Measurements from ENCODE around the gene DDX3X.

Gene DDX3X

GRCh38 chrX:41327341-41327740, 6.6 kb upstream of the DDX3X start:
- Histone ChIP-seq H3K27me3 (ENCODE audit: control insufficient read depth, insufficient read depth, low read length) (no peaks in the 10 kb centered on the region), H3K36me3 (ENCODE audit: control insufficient read depth, insufficient read depth, low read length) (no peaks in the 10 kb centered on the region), H3K27ac (ENCODE audit: low read depth, low read length) (no peak overlapping the region), H3K9me3 (ENCODE audit: control insufficient read depth, insufficient read depth, low read depth, low read length) (peaks cover 3% of the 10 kb centered on the region; the same call in 1 of the 2 replicates), H3K4me3 (ENCODE audit: low read depth, low read length) (no peak overlapping the region), H3K4me1 (ENCODE audit: control insufficient read depth, insufficient read depth, low read length) (peaks cover 18% of the 10 kb centered on the region), H3K9ac (ENCODE audit: low read length) (no peak overlapping the region)

GRCh38 chrX:41329101-41329500, 4.9 kb upstream of the DDX3X start:
- H3K36me3 ChIP-seq (ENCODE audit: control insufficient read depth, insufficient read depth, low read length), result no peaks in the 10 kb centered on the region
- H3K9ac ChIP-seq (ENCODE audit: low read length), result no peak overlapping the region
- H3K4me3 ChIP-seq (ENCODE audit: low read depth, low read length), result no peak overlapping the region
- H3K4me1 ChIP-seq (ENCODE audit: control insufficient read depth, insufficient read depth, low read length), result peaks cover 18% of the 10 kb centered on the region
- H3K27ac ChIP-seq (ENCODE audit: low read depth, low read length), result no peak overlapping the region
- H3K27me3 ChIP-seq (ENCODE audit: control insufficient read depth, insufficient read depth, low read length), result no peaks in the 10 kb centered on the region
- peaks cover 2% of the 10 kb centered on the region; the same call in 1 of the 2 replicates for H3K9me3 ChIP-seq (ENCODE audit: control insufficient read depth, insufficient read depth, low read depth, low read length)

GRCh38 chrX:41332005-41332404, 2.0 kb upstream of the DDX3X start:
- H3K27ac ChIP-seq (ENCODE audit: low read depth, low read length), result no peak overlapping the region; the same call in 1 of the 2 replicates
- peak overlapping the region; percentile 97 for H3K9ac ChIP-seq (ENCODE audit: low read length)
- H3K4me3 ChIP-seq (ENCODE audit: low read depth, low read length), result peak overlapping the region; percentile 77
- peaks cover 2% of the 10 kb centered on the region; the same call in 1 of the 2 replicates for H3K9me3 ChIP-seq (ENCODE audit: control insufficient read depth, insufficient read depth, low read depth, low read length)
- no peaks in the 10 kb centered on the region for H3K27me3 ChIP-seq (ENCODE audit: control insufficient read depth, insufficient read depth, low read length)
- H3K4me1 ChIP-seq (ENCODE audit: control insufficient read depth, insufficient read depth, low read length), result peaks cover 22% of the 10 kb centered on the region
- H3K36me3 ChIP-seq (ENCODE audit: control insufficient read depth, insufficient read depth, low read length), result peaks cover 17% of the 10 kb centered on the region

- peak overlapping the region; percentile 97 for H3K9ac ChIP-seq (ENCODE audit: low read length)
- H3K27me3 ChIP-seq (ENCODE audit: control insufficient read depth, insufficient read depth, low read length), result no peaks in the 10 kb centered on the region
- H3K4me3 ChIP-seq (ENCODE audit: low read depth, low read length), result peak overlapping the region; percentile 77
Observed at GRCh38 chrX:41332408-41333002, 1.5 kb upstream of the DDX3X start.

GRCh38 chrX:41333003-41333743, 789 bp upstream of the DDX3X start:
- Histone ChIP-seq H3K27ac (ENCODE audit: low read depth, low read length) (peak overlapping the region; percentile 99), H3K27me3 (ENCODE audit: control insufficient read depth, insufficient read depth, low read length) (no peaks in the 10 kb centered on the region), H3K4me1 (ENCODE audit: control insufficient read depth, insufficient read depth, low read length) (peaks cover 22% of the 10 kb centered on the region), H3K9ac (ENCODE audit: low read length) (peak overlapping the region; percentile 100), H3K9me3 (ENCODE audit: control insufficient read depth, insufficient read depth, low read depth, low read length) (peaks cover 2% of the 10 kb centered on the region; the same call in 1 of the 2 replicates), H3K4me3 (ENCODE audit: low read depth, low read length) (peak overlapping the region; percentile 77), H3K36me3 (ENCODE audit: control insufficient read depth, insufficient read depth, low read length) (peaks cover 29% of the 10 kb centered on the region)

More at GRCh38 chrX:41332408-41333002, 1.5 kb upstream of the DDX3X start:
- Histone ChIP-seq H3K4me1 (ENCODE audit: control insufficient read depth, insufficient read depth, low read length) (peaks cover 22% of the 10 kb centered on the region), H3K9me3 (ENCODE audit: control insufficient read depth, insufficient read depth, low read depth, low read length) (peaks cover 2% of the 10 kb centered on the region; the same call in 1 of the 2 replicates), H3K36me3 (ENCODE audit: control insufficient read depth, insufficient read depth, low read length) (peaks cover 22% of the 10 kb centered on the region), H3K27ac (ENCODE audit: low read depth, low read length) (peak overlapping the region; percentile 99)

GRCh38 chrX:41334363-41335197, 618 bp downstream of the DDX3X start:
- Histone ChIP-seq H3K9me3 (ENCODE audit: control insufficient read depth, insufficient read depth, low read depth, low read length) (peaks cover 2% of the 10 kb centered on the region; the same call in 1 of the 2 replicates), H3K4me3 (ENCODE audit: low read depth, low read length) (peak overlapping the region; percentile 77), H3K9ac (ENCODE audit: low read length) (peak overlapping the region; percentile 100), H3K27ac (ENCODE audit: low read depth, low read length) (peak overlapping the region; percentile 99), H3K27me3 (ENCODE audit: control insufficient read depth, insufficient read depth, low read length) (no peaks in the 10 kb centered on the region), H3K36me3 (ENCODE audit: control insufficient read depth, insufficient read depth, low read length) (peaks cover 41% of the 10 kb centered on the region), H3K4me1 (ENCODE audit: control insufficient read depth, insufficient read depth, low read length) (peaks cover 22% of the 10 kb centered on the region)

GRCh38 chrX:41335198-41335957, 1.4 kb downstream of the DDX3X start:
- Histone ChIP-seq H3K27me3 (ENCODE audit: control insufficient read depth, insufficient read depth, low read length) (no peaks in the 10 kb centered on the region), H3K36me3 (ENCODE audit: control insufficient read depth, insufficient read depth, low read length) (peaks cover 48% of the 10 kb centered on the region), H3K27ac (ENCODE audit: low read depth, low read length) (peak overlapping the region; percentile 23; the same call in 1 of the 2 replicates), H3K4me1 (ENCODE audit: control insufficient read depth, insufficient read depth, low read length) (peaks cover 21% of the 10 kb centered on the region), H3K9me3 (ENCODE audit: control insufficient read depth, insufficient read depth, low read depth, low read length) (peaks cover 2% of the 10 kb centered on the region; the same call in 1 of the 2 replicates), H3K4me3 (ENCODE audit: low read depth, low read length) (peak overlapping the region; percentile 77), H3K9ac (ENCODE audit: low read length) (peak overlapping the region; percentile 76)

GRCh38 chrX:41335958-41336331, 2.0 kb downstream of the DDX3X start:
- Histone ChIP-seq H3K27me3 (ENCODE audit: control insufficient read depth, insufficient read depth, low read length) (no peaks in the 10 kb centered on the region), H3K9me3 (ENCODE audit: control insufficient read depth, insufficient read depth, low read depth, low read length) (peaks cover 2% of the 10 kb centered on the region; the same call in 1 of the 2 replicates), H3K9ac (ENCODE audit: low read length) (peak overlapping the region; percentile 76), H3K36me3 (ENCODE audit: control insufficient read depth, insufficient read depth, low read length) (peaks cover 54% of the 10 kb centered on the region), H3K4me3 (ENCODE audit: low read depth, low read length) (peak overlapping the region; percentile 77), H3K27ac (ENCODE audit: low read depth, low read length) (no peak overlapping the region), H3K4me1 (ENCODE audit: control insufficient read depth, insufficient read depth, low read length) (peaks cover 17% of the 10 kb centered on the region; the same call in 1 of the 2 replicates)

GRCh38 chrX:41336447-41336846, 2.5 kb downstream of the DDX3X start:
- peaks cover 59% of the 10 kb centered on the region for H3K36me3 ChIP-seq (ENCODE audit: control insufficient read depth, insufficient read depth, low read length)
- H3K27me3 ChIP-seq (ENCODE audit: control insufficient read depth, insufficient read depth, low read length), result no peaks in the 10 kb centered on the region
- H3K27ac ChIP-seq (ENCODE audit: low read depth, low read length), result no peak overlapping the region

GRCh38 chrX:41337140-41337539, 3.2 kb downstream of the DDX3X start:
- peaks cover 5% of the 10 kb centered on the region; the same call in 1 of the 2 replicates for H3K4me1 ChIP-seq (ENCODE audit: control insufficient read depth, insufficient read depth, low read length)
- no peak overlapping the region for H3K27ac ChIP-seq (ENCODE audit: low read depth, low read length)
- no peak overlapping the region for H3K9ac ChIP-seq (ENCODE audit: low read length)
- H3K27me3 ChIP-seq (ENCODE audit: control insufficient read depth, insufficient read depth, low read length), result no peaks in the 10 kb centered on the region
- H3K4me3 ChIP-seq (ENCODE audit: low read depth, low read length), result peak overlapping the region; percentile 77
- H3K36me3 ChIP-seq (ENCODE audit: control insufficient read depth, insufficient read depth, low read length), result peaks cover 65% of the 10 kb centered on the region
- H3K9me3 ChIP-seq (ENCODE audit: control insufficient read depth, insufficient read depth, low read depth, low read length), result peaks cover 2% of the 10 kb centered on the region; the same call in 1 of the 2 replicates

More at GRCh38 chrX:41336447-41336846, 2.5 kb downstream of the DDX3X start:
- H3K4me1 ChIP-seq (ENCODE audit: control insufficient read depth, insufficient read depth, low read length), result peaks cover 12% of the 10 kb centered on the region; the same call in 1 of the 2 replicates
- H3K4me3 ChIP-seq (ENCODE audit: low read depth, low read length), result peak overlapping the region; percentile 77
- H3K9me3 ChIP-seq (ENCODE audit: control insufficient read depth, insufficient read depth, low read depth, low read length), result peaks cover 2% of the 10 kb centered on the region; the same call in 1 of the 2 replicates
- H3K9ac ChIP-seq (ENCODE audit: low read length), result peak overlapping the region; percentile 76
